T-helper 1 cell (primary cell): ENCODE data around the gene GLIPR2.
"Not testable (repeated sequence)": the region's sequence is repeated elsewhere in the genome, so short reads cannot be mapped to it uniquely, and the experiment has no call there.

Experiments used
- DNase-seq, 5 donors: peaks; one replicate each; pipeline ENCODE4 v3.0.0-alpha.2; 2012 to 2020

GLIPR2 gene

DNA sequence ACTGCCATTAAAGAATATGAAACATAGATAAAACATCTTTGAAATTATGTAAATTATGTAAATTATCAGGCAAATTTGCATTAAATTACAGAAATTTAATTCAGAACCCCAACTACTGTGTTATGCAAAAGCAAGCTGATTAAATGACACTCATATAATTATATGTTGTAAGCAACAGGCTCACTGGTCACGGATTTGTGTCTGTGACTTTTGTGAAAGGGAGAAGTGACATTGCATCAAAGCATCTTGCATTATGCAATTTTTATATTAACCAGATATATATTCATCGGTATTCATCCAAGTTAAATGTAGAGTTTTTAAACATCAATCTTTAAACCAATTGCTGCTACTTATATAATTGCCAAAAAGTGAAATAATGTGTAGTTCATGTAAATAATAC lies 13.0 kb upstream of the GLIPR2 start:
- no peak for DNase-seq

- DNase-seq = no peak
These were observed 11.3 kb upstream of the GLIPR2 start for GRCh38 chr9:36125062-36125855.

DNA sequence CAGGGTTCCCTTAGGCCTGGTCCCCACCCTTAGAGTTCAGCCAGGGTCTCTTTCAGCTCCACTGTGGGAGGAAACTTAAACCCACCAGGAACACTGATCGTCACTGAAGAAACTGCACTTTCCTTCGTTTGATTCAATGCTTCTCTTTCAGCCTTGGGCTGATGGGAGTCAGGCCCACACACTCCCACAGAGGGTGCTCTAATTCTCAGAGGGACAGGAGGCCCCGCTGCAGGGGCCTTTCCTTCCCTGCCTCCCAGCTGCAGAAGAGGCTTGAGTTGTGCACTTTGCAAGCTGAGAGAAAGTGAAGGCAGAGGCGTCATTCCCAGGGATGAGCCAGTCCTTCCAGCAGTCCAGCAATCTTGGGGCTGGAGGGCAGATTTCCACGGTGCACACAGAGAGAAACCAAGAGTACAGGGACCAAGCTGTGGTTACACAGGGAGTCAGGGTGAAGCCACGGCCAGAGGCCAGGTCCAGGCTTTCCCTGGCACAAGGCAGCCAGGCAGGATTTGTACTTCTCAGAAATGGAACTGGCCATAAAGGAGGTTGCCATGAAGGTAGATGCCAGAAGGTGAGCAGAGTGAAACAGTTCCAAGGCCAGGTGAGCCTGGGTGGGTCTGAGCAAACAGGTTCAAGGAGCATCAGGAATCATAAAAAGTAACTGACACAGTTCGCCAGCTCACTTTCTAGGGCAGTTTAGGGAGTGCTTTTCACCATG lies 10.4 kb upstream of the GLIPR2 start:
- DNase-seq = no peak

DNA sequence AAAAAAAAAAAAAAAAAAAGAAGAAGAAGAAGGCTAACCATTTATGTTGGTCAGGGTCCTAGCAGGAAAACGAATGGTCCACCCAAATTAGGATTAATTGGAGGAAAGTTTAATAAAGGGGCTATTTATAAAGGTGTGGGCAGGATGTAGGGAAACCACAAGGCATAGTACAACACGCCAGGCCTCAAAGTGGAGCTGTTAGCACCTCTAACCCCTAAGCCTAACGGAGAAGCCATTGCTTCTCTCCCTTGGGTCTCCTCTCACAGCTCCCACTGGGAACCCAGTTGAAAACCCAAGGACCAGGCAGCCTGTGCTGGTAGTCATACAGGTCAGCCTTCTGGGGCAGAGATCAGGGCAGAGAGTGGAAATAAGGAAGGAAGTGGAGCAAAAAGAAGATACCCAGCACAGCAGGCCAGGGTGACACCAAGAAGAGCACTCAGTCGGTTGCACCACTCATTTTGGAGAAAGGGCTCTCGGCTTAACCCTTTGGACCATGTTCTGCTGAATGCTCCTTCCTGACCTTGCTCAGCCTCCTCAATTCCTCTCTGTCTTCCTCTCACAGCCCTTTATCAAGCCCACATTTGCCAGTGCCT lies 8.8 kb upstream of the GLIPR2 start:
- DNase-seq = no peak

DNA sequence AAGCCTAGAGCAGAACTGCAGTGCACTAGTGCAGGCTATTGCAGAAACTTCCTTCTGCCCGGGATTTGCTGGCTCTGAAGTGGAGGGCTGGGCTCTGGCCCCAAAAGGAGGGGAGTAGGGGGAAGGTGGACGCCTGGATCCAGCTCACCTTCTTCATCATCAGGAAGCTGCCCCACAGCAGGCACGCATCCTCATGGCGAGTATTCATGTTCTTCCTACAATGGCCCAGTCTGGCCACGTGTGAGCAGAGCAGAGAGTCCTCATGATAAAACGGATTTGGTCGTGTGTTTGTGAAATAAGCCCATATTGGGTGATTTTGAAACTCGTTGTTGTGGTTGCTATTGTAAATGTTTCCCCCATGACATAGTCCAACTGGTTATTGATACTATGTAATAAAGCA lies 8.2 kb upstream of the GLIPR2 start:
- DNase-seq = no peak

DNA sequence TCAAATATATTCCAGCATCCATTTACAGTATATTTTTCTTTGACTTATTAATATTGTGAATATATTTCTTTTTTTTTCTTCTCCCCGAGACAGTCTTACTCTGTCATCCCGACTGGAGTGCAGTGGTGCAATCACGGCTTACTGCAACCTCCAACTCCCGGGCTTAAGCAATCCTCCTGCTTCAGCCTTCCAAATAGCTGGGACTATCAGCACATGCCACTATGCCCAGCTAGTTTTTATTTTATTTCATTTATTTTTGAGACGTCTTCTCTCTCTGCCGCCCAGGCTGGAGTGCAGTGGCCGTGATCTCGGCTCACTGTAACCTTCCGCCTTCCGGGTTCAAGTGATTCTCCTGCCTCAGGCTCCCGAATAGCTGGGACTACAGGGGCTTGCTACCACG lies 7.4 kb upstream of the GLIPR2 start:
- no peak for DNase-seq

DNA sequence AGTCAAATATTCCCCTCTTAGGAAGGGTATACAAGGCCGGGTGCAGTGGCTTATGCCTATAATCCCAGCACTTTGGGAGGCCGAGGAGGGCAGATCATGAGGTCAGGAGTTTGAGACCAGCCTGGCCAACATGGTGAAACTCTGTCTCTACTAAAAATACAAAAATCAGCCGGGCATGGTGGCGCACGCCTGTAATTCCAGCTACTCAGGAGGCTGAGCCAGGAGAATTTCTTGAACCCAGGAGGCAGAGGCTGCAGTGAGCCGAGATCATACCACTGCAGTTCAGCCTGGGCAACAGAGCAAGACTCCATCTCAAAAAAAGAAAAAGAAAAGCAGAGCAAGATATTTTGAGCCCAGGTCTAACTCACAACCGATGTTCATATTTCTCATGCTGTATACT lies 4.9 kb upstream of the GLIPR2 start:
- DNase-seq = not testable (repeated sequence)

- DNase-seq = no peak
These were observed 4.4 kb upstream of the GLIPR2 start for GRCh38 chr9:36132086-36132485.

GRCh38 chr9:36134761-36135505 lies 1.6 kb upstream of the GLIPR2 start:
- no peak for DNase-seq

GRCh38 chr9:36135741-36136271 lies 727 bp upstream of the GLIPR2 start:
- DNase-seq = no peak

GRCh38 chr9:36136894-36137391 lies 410 bp downstream of the GLIPR2 start:
- peak in 2 of 5 donors; percentile 21 to 31 for DNase-seq

DNA sequence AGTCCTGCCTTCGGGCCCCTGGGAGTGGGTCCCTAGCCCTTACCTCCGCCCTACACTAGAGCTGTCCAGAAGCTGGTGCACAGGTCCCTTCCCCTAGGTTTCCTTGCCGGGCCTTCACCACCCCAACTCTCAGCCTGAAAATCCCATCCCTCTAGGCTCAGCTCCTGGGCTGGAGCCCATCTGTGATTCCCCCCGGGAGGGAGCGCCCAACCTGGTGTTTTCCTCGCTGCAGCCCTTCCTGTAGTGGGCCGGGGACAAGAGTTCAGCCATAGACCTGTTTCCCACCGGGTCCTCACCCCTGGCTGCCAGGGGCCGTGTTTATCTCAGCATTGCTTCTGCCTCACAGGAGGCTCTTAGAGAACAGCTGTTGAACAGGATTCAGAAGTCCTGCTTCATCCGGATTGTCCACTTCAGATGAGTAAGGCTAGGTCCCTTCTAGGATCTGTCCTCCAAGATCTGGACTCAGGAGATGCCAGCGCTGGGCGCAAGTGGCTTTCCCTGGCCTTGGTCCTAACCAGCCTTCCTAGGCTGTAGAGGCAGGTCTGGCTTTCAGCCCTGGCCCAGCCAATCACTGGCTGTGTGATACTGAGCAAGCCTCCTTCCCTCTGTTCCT lies 965 bp downstream of the GLIPR2 start:
- DNase-seq = no peak

DNA sequence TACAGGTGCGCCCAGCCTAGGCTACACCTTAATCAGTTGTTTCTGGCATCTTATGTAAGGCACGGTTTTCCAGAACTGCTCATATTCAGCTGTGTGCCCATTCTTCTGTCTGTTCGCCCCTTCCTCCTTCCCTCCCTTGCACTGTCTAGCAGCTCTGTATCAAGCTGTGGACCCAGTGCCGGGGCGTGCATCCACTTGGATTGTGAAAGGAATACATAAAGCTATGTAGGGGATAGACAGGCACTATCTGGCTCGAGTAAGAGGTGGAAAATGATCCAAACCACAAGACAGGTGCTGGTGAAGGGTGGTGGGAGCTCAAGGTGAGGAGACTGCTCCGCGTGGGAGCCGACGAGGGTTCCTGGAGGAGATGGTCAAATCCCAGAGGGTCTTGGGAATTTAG lies 2.0 kb downstream of the GLIPR2 start:
- DNase-seq = no peak

DNA sequence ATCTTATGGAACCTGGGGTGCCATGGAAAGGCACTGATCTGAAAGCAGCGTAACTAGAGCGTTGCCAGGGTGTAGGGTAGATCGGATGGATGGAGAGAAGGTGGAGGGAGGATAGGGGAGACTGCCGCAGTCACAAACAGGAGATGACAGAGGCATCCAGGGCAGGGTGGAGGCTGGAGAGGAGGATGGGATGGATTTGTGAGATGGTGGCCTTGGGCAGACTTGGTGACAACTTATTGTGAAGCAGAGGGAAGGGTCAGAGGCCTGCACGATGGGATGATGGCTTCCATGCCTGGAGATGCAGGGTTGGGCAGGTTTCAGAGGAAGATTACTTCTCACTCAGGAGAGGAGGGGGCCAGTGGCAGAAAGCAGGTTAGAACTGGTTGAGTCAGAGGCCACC lies 2.4 kb downstream of the GLIPR2 start:
- DNase-seq = no peak

DNA sequence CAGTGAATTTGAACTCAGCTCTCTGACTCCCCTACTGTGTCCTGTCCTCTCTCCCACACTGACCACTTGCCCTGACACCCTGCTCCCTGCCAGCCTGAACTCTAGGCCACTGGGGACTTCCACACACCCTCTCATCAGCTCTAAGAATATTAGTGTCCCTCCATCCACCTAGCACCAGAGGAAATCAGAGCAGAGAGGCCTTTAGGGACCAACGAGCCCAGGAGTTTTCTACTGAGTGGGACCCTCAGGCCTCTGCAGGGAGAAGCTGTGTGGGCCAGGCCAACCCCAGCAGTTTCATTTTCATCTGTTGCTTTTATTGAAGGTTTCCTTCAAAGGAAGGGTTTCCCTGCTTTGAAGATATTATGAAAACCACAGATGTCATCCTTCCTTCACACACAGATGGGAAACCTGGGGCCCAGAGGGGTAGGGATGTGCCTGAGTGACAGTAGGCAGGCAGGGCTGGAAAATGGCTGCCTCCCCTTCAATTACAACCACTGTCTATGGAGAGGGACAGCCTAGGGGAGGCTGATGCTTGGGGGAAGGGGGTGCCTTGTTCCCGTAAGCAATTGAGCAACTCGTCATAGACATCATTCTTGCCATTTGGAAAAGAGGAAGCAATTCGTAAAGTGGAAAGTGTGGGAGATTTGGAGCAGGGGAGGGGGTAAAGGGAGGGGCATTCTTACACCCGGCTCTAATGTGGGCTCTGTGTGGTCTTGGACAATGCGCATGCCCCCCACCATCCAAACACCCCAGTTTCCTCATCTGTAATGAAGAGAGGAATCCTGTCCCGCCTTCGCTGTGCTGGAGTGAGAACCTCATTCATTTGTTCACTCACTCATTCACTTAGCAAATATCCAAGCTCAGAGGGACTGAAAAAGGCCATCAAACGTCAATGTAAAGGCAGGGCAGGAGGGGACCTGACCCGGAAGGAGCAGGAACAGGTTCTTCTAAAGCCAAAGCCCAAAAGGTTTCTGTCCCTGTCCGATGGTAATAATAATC lies 3.9 kb downstream of the GLIPR2 start:
- DNase-seq = peak in 1 of 5 donors; percentile 35

DNA sequence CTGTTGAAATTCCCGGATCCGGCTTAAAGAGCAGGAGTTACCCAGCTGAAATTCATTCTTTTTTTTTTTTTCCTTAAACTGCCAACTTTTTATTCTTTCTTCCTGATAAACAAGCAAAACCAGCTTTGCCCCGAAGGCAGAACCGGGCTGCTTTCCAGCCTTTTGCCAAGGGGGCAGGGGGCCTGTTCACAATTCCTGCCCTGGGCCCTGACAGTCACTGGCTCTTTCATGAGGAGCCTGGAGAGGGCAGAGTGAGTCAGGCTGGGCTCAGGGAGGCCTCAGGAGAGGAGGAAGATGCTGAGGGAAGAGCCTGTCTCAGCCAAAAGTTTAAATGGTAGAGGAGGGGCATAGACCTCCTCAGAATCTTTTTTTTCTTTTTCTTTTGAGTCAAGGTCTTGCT lies 4.8 kb downstream of the GLIPR2 start:
- no peak for DNase-seq

- no peak for DNase-seq
These were observed 5.2 kb downstream of the GLIPR2 start for GRCh38 chr9:36141761-36142160.

- no peak for DNase-seq
These were observed 6.1 kb downstream of the GLIPR2 start for GRCh38 chr9:36142510-36143244.

GRCh38 chr9:36143245-36143641 lies 6.7 kb downstream of the GLIPR2 start:
- DNase-seq = no peak
